Hepatocyte (in vitro differentiated cells): Measurements from ENCODE around the gene TRIM8. TPM values are rescaled to one million over a fixed set of nuclear protein-coding genes. Genes with fewer than 3 reads are reported as not detected.
A peak's percentile ranks its signal among the peaks of the same experiment; 100 is the strongest.

Experiments used
- DNase-seq: peaks from one replicate; pipeline ENCODE4 v3.0.0-alpha.2; 2016; ENCODE audit warnings: low spot score
- H2AFZ ChIP-seq: fragments of 200-600 bp; sonication (generic); 2 replicates; pipeline ENCODE4 v1.6.0; 2016; ENCODE audit warnings: antibody characterized with exemption, mild to moderate bottlenecking
- H3K27ac ChIP-seq: fragments of 200-600 bp; sonication (generic); 2 replicates; pipeline ENCODE4 v1.5.1; 2016; ENCODE audit warnings: mild to moderate bottlenecking
- H3K27me3 ChIP-seq: fragments of 200-600 bp; sonication (generic); 2 replicates; pipeline ENCODE4 v1.6.1; 2016
- H3K36me3 ChIP-seq: fragments of 200-600 bp; sonication (generic); replicated peaks from 2 replicates; pipeline ENCODE4 v1.5.1; 2016; ENCODE audit warnings: low read depth; ENCODE audit not compliant: insufficient read depth
- H3K4me1 ChIP-seq: fragments of 200-600 bp; sonication (generic); 2 replicates; pipeline ENCODE4 v1.5.1; 2016; ENCODE audit warnings: mild to moderate bottlenecking, moderate library complexity; ENCODE audit not compliant: insufficient read depth
- H3K4me2 ChIP-seq: fragments of 200-600 bp; sonication (generic); 2 replicates; pipeline ENCODE4 v1.6.0; 2016
- H3K4me3 ChIP-seq: fragments of 200-600 bp; sonication (generic); 2 replicates; pipeline ENCODE4 v1.5.1; 2016; ENCODE audit warnings: mild to moderate bottlenecking
- H3K79me2 ChIP-seq: fragments of 200-600 bp; sonication (generic); 2 replicates; pipeline ENCODE4 v1.6.0; 2017; ENCODE audit warnings: mild to moderate bottlenecking
- H3K9me2 ChIP-seq: fragments of 200-600 bp; sonication (generic); replicated peaks from 2 replicates; pipeline ENCODE4 v1.6.0; 2017; ENCODE audit warnings: mild to moderate bottlenecking; ENCODE audit not compliant: insufficient read depth
- H3K9me3 ChIP-seq: fragments of 200-600 bp; sonication (generic); 2 replicates; pipeline ENCODE4 v1.5.1; 2016; ENCODE audit warnings: low read depth, mild to moderate bottlenecking
- H4K20me1 ChIP-seq: fragments of 200-600 bp; sonication (generic); 2 replicates; pipeline ENCODE4 v1.6.0; 2016; ENCODE audit warnings: mild to moderate bottlenecking; ENCODE audit not compliant: insufficient read depth, poor library complexity, severe bottlenecking
- EZH2 ChIP-seq: fragments of 200-600 bp; sonication (generic); IDR thresholded peaks from 2 replicates; pipeline ENCODE4 v1.6.1; 2016; ENCODE audit warnings: antibody characterized with exemption, mild to moderate bottlenecking, borderline replicate concordance
- EZH2phosphoT487 ChIP-seq: fragments of 200-600 bp; sonication (generic); IDR thresholded peaks from one replicate; pipeline ENCODE4 v1.6.1; 2018; ENCODE audit warnings: antibody characterized with exemption, mild to moderate bottlenecking, low read depth, moderate library complexity; ENCODE audit not compliant: unreplicated experiment, severe bottlenecking
- WGBS: methylation state at CpG from one replicate; pipeline ENCODE4 v1.1.6; 2016; ENCODE audit warnings: low lambda C conversion rate; ENCODE audit errors: missing lambda C conversion rate; 5-methylcytosine and 5-hydroxymethylcytosine counted together
- polyA plus RNA-seq: library from polyadenylated mRNA; unstranded; fragments of >200 nt; fragmentation: Nextera tagmentation; extraction: Ambion mirVana; gene quantifications from 2 replicates; pipeline ENCODE4 v1.2.1, GENCODE V29; 2016
- total RNA-seq: library from RNA; depleted of rRNA; stranded (reverse); fragments of >200 nt; gene quantifications from 2 replicates; pipeline ENCODE4 v1.2.3, GENCODE V29; 2014
- TF ChIP-seq, protein P1 (sequence below): fragments of 200-600 bp; sonication (generic); IDR thresholded peaks from 2 replicates; pipeline ENCODE4 v1.5.1; 2016; ENCODE audit warnings: antibody characterized with exemption, mild to moderate bottlenecking; ENCODE audit not compliant: poor library complexity

The TRIM8 gene
- total and polyA plus RNA-seq, 2 experiments from 2014 or later: 53.3 to 61.2 TPM

DNA sequence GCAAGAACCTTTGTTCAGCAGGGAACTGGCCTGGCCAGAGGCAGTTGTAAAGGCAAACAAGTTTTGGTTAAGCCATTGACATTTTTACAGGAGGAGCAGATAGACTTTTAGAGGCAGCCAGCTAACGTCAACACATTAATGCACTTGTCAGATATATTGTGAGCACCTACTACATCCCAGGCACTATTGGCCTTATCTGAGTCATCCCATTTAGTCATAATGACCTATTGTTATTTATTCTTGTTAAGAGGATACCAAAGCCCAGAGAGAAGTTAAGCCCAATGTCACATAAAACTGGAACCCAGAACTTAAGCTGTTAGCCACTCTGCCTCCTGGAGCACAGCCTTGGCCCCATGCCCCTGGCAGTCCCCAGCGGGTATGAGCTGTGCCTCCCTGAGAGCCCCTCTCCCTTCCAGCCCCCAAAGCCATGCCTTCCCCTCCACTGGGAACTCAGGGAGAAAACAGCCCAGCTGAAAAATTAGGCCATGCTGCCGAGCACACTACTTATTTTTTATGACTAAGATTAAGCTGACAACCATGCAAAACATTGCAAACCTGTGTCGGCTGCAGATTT lies 32.7 kb upstream of the TRIM8 start:
- H3K4me2 ChIP-seq: peak overlapping the region; percentile 4
- H3K4me3 ChIP-seq: no peak overlapping the region
- peaks cover 16% of the 10 kb centered on the region for H3K4me1 ChIP-seq
- peak overlapping the region; percentile 34 for H3K27ac ChIP-seq
- TF ChIP-seq EZH2phosphoT487 (no peak), EZH2 (no peak)
- TF ChIP-seq, protein P1, sequence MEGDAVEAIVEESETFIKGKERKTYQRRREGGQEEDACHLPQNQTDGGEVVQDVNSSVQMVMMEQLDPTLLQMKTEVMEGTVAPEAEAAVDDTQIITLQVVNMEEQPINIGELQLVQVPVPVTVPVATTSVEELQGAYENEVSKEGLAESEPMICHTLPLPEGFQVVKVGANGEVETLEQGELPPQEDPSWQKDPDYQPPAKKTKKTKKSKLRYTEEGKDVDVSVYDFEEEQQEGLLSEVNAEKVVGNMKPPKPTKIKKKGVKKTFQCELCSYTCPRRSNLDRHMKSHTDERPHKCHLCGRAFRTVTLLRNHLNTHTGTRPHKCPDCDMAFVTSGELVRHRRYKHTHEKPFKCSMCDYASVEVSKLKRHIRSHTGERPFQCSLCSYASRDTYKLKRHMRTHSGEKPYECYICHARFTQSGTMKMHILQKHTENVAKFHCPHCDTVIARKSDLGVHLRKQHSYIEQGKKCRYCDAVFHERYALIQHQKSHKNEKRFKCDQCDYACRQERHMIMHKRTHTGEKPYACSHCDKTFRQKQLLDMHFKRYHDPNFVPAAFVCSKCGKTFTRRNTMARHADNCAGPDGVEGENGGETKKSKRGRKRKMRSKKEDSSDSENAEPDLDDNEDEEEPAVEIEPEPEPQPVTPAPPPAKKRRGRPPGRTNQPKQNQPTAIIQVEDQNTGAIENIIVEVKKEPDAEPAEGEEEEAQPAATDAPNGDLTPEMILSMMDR: no peak
- no peak for DNase-seq
- no peaks in the 10 kb centered on the region for H3K79me2 ChIP-seq
- no peaks in the 10 kb centered on the region for H3K36me3 ChIP-seq
- no peaks in the 10 kb centered on the region for H3K9me3 ChIP-seq
- no peaks in the 10 kb centered on the region for H3K27me3 ChIP-seq
- no peaks in the 10 kb centered on the region for H3K9me2 ChIP-seq
- H2AFZ ChIP-seq: no peak overlapping the region
- WGBS: 58% methylated on average over 4 of the region's 4 CpGs
- no peaks in the 10 kb centered on the region for H4K20me1 ChIP-seq

- Histone ChIP-seq H3K4me1 (peaks cover 16% of the 10 kb centered on the region), H3K27ac (no peak overlapping the region), H3K9me2 (no peaks in the 10 kb centered on the region), H4K20me1 (no peaks in the 10 kb centered on the region), H3K36me3 (no peaks in the 10 kb centered on the region), H3K4me3 (no peak overlapping the region), H2AFZ (no peak overlapping the region), H3K79me2 (no peaks in the 10 kb centered on the region), H3K4me2 (no peak overlapping the region), H3K9me3 (no peaks in the 10 kb centered on the region), H3K27me3 (no peaks in the 10 kb centered on the region)
- TF ChIP-seq, protein P1: no peak
- TF ChIP-seq EZH2: no peak
- no peak for TF ChIP-seq EZH2phosphoT487
- WGBS: 94% methylated on average over 8 of the region's 8 CpGs
- no peak for DNase-seq
These were observed 31.4 kb upstream of the TRIM8 start for GRCh38 chr10:102612964-102613275.

DNA sequence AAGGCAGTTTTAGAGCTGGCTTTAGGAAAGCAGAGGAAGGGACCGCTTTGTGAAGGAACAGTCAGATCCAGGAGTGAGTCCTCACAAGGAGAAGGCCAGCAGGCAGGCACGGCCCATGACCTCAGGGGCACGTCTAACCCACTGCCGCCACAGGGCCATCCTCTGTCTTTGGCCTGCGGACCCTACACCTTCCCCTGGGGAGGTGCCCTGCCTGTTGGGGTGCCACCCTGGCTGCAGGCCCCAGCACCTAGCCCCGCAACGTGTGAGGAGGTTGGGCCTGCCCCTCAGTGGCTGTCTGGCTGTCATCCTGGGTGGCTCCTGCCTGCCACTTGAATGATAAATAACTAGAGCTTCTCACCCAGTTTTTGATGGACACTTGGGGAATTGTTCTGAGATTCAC lies 31.0 kb upstream of the TRIM8 start:
- Histone ChIP-seq H3K4me2 (no peak overlapping the region), H2AFZ (no peak overlapping the region), H3K36me3 (no peaks in the 10 kb centered on the region)

More for the DNA sequence above, 31.0 kb upstream of the TRIM8 start:
- Histone ChIP-seq H3K9me3 (no peaks in the 10 kb centered on the region), H3K27me3 (no peaks in the 10 kb centered on the region), H3K9me2 (no peaks in the 10 kb centered on the region), H3K79me2 (no peaks in the 10 kb centered on the region), H4K20me1 (no peaks in the 10 kb centered on the region), H3K4me3 (no peak overlapping the region), H3K4me1 (peaks cover 16% of the 10 kb centered on the region), H3K27ac (no peak overlapping the region)
- no peak for TF ChIP-seq EZH2
- no peak for TF ChIP-seq EZH2phosphoT487
- TF ChIP-seq, protein P1: no peak
- 97% methylated on average over 7 of the region's 7 CpGs for WGBS
- DNase-seq: no peak
